A673 (cell line): ENCODE results near the gene EXOC1L. TPM values are rescaled to one million over a fixed set of nuclear protein-coding genes. Genes with fewer than 3 reads are reported as not detected.

Experiments
- BruUV-seq: library from RNA; stranded (reverse); fragments of 400-500 nt; replicated peaks from 2 replicates; lab custom pipeline; 2021; lab: Mats Ljungman, UMichigan
- CTCF ChIA-PET: fragments of 300-600 bp; sonication (Branson Sonifier 250); formaldehyde crosslinking; loops from one replicate; lab custom pipeline; 2022; ENCODE audit warnings: antibody characterized with exemption; lab: Charles Lee
- POLR2A ChIA-PET: fragments of 300-600 bp; sonication (Branson Sonifier 250); formaldehyde crosslinking; loops from one replicate; lab custom pipeline; 2022; ENCODE audit warnings: antibody characterized with exemption; ENCODE audit not compliant: low non-redundant PET; lab: Charles Lee
- DNase-seq: peaks from one replicate; pipeline ENCODE4 v3.0.0-alpha.2; 2015; ENCODE audit warnings: low spot score
- H3K27ac ChIP-seq: fragments of 200-600 bp; sonication (generic); 2 replicates; pipeline ENCODE4 v1.5.1; 2016; ENCODE audit warnings: mixed run types, low read depth, mild to moderate bottlenecking, mixed read lengths, antibody characterized with exemption, low read length; ENCODE audit not compliant: poor library complexity, severe bottlenecking
- H3K27me3 ChIP-seq: fragments of 200-600 bp; sonication (generic); replicated peaks from 2 replicates; pipeline ENCODE4 v1.6.1; 2017; ENCODE audit warnings: mixed run types, low read depth, mild to moderate bottlenecking, mixed read lengths, antibody characterized with exemption, low read length; ENCODE audit not compliant: insufficient read depth, poor library complexity
- H3K36me3 ChIP-seq: fragments of 200-600 bp; sonication (generic); 2 replicates; pipeline ENCODE4 v1.6.1; 2016; ENCODE audit warnings: mixed run types, mild to moderate bottlenecking, mixed read lengths, antibody characterized with exemption, low read length; ENCODE audit not compliant: insufficient read depth, poor library complexity, severe bottlenecking
- H3K4me1 ChIP-seq: fragments of 200-600 bp; sonication (generic); 2 replicates; pipeline ENCODE4 v1.6.1; 2017; ENCODE audit warnings: mixed run types, mild to moderate bottlenecking, mixed read lengths, antibody characterized with exemption, low read length; ENCODE audit not compliant: insufficient read depth, poor library complexity, severe bottlenecking
- H3K4me3 ChIP-seq: fragments of 200-600 bp; sonication (generic); 2 replicates; pipeline ENCODE4 v1.5.1; 2016; ENCODE audit warnings: low read depth, mixed run types, mild to moderate bottlenecking, mixed read lengths, low read length; ENCODE audit not compliant: poor library complexity, severe bottlenecking
- H3K9me3 ChIP-seq: fragments of 200-600 bp; sonication (generic); 2 replicates; pipeline ENCODE4 v1.6.1; 2016; ENCODE audit warnings: mixed run types, low read depth, mild to moderate bottlenecking, mixed read lengths, antibody characterized with exemption, low read length; ENCODE audit not compliant: poor library complexity, severe bottlenecking
- EZH2 ChIP-seq: fragments of 200-600 bp; sonication (generic); IDR thresholded peaks from 2 replicates; pipeline ENCODE4 v1.6.1; 2017; ENCODE audit warnings: borderline replicate concordance, low read depth, mild to moderate bottlenecking, mixed read lengths, antibody characterized with exemption, low read length; ENCODE audit not compliant: poor library complexity, severe bottlenecking
- intact Hi-C: fragments of 100-400 bp; cut with micrococcal nuclease; formaldehyde crosslinking; loops from one replicate; pipeline ENCODE4 v1.10.0; 2022; ENCODE audit not compliant: unreplicated experiment
- total RNA-seq: library from RNA; stranded (reverse); gene quantifications from 2 replicates; pipeline ENCODE4 v1.2.3, GENCODE V29; 2021
- TF ChIP-seq, protein P1 (sequence below): fragments of 300-800, 200-600 bp; sonication (generic); conservative IDR thresholded peaks from 2 replicates; pipeline ENCODE4 v1.5.1; 2017; ENCODE audit warnings: low read depth, mild to moderate bottlenecking, antibody characterized with exemption, low read length, moderate library complexity, mixed read lengths

Gene EXOC1L
- total RNA-seq, 1 experiment from 2014 or later, result not detected

DNA sequence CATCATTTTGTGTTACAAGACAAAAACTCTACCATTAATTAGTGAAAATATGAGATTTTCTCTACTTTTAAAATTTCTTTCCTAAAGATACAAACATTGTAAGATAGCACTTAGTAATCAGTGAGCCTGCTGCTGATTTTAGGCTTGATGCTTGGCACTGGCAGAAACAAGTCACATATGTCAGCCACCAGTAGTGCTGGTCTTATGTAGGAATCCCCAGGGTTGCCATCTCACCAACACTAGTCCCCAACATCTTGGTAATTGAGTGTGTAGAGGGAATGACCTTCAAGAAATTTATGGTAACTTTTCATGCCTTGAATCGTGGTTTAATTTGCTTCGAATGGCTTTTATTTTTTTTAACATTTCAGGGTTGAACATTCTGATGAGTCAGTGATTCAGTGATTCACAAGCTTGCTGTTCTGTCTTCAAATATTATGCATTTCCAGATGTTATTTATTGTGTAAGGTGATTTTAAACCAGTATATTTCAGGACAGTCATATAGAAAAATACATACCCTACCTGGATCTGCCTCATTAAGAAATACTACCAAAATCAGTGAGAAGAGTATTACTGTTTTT lies 45.7 kb downstream of the EXOC1L start:
- ChIA-PET CTCF (no interaction called here), POLR2A (no interaction called here)
- H3K9me3 ChIP-seq, result no peaks in the 10 kb centered on the region
- BruUV-seq, result no TSS peak
- no peak overlapping the region for H3K4me3 ChIP-seq
- no peaks in the 10 kb centered on the region for H3K27me3 ChIP-seq
- intact Hi-C loops, result loop anchor here (10.0 kb wide), 2 partner anchors 321 to 461 kb away; partner anchors contain the start of gene CLOCK
- peaks cover 3% of the 10 kb centered on the region for H3K36me3 ChIP-seq
- no peak overlapping the region for H3K27ac ChIP-seq
- TF ChIP-seq EZH2, result no peak
- TF ChIP-seq, protein P1, sequence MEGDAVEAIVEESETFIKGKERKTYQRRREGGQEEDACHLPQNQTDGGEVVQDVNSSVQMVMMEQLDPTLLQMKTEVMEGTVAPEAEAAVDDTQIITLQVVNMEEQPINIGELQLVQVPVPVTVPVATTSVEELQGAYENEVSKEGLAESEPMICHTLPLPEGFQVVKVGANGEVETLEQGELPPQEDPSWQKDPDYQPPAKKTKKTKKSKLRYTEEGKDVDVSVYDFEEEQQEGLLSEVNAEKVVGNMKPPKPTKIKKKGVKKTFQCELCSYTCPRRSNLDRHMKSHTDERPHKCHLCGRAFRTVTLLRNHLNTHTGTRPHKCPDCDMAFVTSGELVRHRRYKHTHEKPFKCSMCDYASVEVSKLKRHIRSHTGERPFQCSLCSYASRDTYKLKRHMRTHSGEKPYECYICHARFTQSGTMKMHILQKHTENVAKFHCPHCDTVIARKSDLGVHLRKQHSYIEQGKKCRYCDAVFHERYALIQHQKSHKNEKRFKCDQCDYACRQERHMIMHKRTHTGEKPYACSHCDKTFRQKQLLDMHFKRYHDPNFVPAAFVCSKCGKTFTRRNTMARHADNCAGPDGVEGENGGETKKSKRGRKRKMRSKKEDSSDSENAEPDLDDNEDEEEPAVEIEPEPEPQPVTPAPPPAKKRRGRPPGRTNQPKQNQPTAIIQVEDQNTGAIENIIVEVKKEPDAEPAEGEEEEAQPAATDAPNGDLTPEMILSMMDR, result no peak
- DNase-seq, result no peak
- peaks cover 19% of the 10 kb centered on the region for H3K4me1 ChIP-seq

DNA sequence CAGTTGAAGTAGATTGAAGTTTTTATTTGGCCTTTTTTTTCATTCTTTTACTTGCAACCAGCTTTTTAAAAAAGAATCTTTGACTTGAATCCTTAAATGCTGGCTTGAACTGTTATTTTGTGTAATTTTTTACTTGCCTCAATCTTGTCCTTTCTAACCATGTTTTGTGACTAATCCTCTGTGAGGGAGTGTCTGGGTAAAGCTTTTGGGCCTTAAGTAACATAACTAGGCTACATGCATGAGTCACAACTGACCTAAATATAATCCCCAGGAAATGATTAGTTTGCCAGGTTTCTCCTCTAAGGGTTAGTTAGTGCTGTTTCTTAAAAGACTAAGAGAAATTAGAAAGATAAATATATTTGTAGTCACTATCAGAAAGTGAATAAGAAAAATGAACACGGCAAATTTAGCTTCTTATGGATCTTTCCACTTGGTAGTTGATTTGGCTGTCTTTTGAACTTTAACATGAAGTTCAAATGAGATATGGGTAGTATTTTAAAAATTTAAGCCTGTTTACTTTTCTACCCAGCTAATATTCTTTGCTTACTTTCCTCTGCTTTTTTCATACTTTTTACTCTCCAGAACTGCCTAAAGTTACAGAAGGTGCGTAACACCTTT lies 46.8 kb downstream of the EXOC1L start:
- TF ChIP-seq EZH2, result no peak
- TF ChIP-seq, protein P1, result no peak
- no TSS peak for BruUV-seq
- Histone ChIP-seq H3K4me3 (no peak overlapping the region), H3K4me1 (peaks cover 19% of the 10 kb centered on the region), H3K27ac (peak overlapping the region; percentile 57), H3K9me3 (no peaks in the 10 kb centered on the region), H3K36me3 (peaks cover 7% of the 10 kb centered on the region), H3K27me3 (no peaks in the 10 kb centered on the region)
- ChIA-PET CTCF (no interaction called here), POLR2A (no interaction called here)
- intact Hi-C loops, result loop anchor here (10.0 kb wide), 2 partner anchors 322 to 462 kb away; partner anchors contain the start of gene CLOCK
- peak; percentile 65 for DNase-seq

DNA sequence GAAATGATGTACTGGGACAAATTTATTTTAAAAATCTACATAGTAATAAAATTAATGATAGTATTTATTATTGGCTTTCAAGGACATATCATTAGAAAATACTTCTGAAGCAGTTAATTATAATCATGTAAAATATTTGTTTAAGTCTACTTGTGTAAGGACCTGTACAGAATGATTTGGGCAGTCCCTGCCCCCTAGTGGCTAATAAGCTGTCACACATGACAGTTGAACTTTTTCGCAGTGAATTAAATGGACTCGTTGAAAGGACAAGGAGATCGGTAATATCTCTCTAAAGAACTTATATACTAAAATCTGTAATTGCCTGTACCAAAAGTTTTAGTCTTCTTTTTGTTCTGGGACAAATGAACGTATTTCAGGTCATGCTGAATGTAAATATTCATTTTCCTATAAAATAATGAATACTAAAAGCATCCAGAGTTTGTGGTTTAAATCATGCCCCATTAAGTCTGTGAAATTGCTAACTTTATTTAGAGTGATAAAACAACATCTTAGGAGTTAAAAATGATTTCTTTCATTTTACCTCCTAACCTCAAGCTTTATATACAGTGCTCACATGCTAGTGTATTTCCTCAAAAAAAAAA lies 47.5 kb downstream of the EXOC1L start:
- intact Hi-C loops, result loop anchor here (10.0 kb wide), 2 partner anchors 322 to 462 kb away; partner anchors contain the start of gene CLOCK
- Histone ChIP-seq H3K9me3 (no peaks in the 10 kb centered on the region), H3K4me3 (no peak overlapping the region), H3K36me3 (peaks cover 7% of the 10 kb centered on the region), H3K27ac (no peak overlapping the region), H3K27me3 (no peaks in the 10 kb centered on the region), H3K4me1 (peaks cover 19% of the 10 kb centered on the region)
- TSS peak; percentile 19 for BruUV-seq
- DNase-seq, result peak; percentile 67
- ChIA-PET CTCF (no interaction called here), POLR2A (no interaction called here)
- TF ChIP-seq, protein P1, result peak; percentile 67
- no peak for TF ChIP-seq EZH2
